Mesenteric fat pad (tissue), 1 donor: ENCODE results near the gene GMDS. TPM values are rescaled to one million over a fixed set of nuclear protein-coding genes. Genes with fewer than 3 reads are reported as not detected.

Source experiments
- DNase-seq: peaks from one replicate; pipeline ENCODE4 v3.0.0-alpha.2; 2020; ENCODE audit warnings: low spot score
- total RNA-seq: library from RNA; stranded (reverse); fragmentation: NEBNext Ultra II Directional; extraction: Animal tissue kit (Norgen Biotek cat#: 25700); gene quantifications from one replicate; pipeline ENCODE4 v1.2.1, GENCODE V29; 2021
- donor health status: DM: yes; HTN: yes; CAD: no.

GMDS gene
- total RNA-seq, 1 donor from 2014 or later, result 10.3 TPM

DNA sequence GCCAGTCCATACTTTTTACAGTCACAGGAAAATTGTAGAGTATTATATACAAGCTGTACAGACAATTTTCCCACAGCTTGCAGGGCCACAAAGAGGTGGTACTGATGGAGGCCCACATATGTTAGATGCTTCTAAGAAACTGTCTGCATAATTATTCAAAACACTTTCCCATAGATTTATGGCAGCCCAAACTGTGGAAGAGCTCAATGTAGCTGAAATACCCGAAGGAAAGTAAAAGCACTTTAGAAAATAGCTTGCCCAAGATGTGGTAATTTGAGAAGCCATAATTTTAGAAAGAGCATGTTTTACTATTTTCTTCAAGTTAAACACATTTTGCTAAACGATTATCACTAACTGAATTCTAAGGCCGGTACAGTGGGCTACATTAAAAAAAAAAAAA, 36.9 kb downstream of the GMDS start:
- DNase-seq, result no peak

DNA sequence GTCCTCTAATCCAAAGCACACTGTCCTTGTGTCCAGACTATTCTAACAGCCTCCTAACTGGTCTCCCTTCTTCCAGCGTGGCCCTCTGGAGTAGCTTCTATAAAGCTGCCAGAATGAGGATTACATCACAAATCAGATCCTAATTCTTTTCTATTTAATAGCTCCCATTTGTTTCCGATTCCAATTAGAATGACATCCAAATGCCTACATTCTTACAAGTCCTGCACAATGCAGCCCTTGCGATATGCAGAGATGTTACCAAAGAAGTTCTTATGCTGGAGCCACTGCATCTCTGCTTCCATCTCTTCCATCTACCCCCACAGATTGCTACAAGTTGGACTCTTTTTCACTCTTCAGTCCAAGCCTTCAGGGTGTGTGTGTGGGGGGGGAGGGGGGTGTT, 40.0 kb downstream of the GMDS start:
- no peak for DNase-seq

DNA sequence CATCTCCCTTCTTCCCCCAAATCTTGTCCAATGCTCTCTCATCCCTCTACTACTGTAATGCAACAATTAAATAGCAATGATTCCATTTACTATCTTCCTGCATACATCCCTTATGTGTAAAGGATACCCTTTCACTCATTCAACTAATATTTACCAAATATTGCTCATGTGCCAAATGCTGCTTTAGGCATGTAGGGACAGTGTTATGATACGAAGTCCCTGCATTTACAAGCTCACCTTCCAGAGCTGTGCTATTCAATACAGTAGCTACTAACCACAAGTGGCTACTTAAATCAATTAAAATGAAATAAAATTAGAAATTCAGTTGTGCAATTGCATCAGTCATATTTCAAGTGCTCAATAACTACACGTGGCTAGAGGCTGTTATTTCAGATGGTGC, 41.1 kb downstream of the GMDS start:
- no peak for DNase-seq

DNA sequence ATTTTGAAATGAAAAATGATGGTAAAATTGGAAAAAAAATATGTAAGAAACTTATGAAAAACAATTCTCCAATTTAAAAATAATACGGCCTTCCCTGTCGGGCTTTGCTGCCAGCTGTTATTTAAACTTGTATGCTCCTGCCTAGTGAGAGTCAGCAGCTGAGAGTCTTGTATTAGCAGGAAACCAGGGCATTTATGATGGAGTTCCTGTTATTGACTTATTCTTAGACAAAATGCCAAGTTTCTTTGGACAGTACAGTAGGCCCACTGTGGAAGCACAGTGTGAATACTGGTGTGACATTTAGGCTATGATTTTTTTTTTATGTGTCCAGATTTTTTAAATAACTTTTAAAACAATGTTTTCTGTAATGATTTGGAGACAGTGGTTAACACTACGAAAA, 42.1 kb downstream of the GMDS start:
- DNase-seq, result no peak

DNA sequence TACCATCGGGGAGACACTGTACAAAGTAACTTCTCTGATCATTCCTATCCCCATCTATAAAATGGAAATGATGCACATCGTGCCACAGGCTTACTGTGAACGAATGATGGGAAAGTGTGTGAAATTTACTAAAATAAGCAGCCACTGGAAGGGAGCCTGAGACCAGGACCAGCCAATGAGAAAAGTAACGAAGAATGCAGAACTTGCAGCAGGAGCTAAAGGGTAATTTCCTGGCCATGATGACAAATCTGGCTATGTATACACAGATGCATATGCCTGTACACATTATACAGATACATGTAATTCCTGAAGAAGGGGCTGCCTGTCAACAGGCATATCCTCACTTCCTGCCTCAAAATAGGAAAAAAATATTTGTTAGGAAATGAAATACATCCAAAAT, 47.4 kb downstream of the GMDS start:
- no peak for DNase-seq

DNA sequence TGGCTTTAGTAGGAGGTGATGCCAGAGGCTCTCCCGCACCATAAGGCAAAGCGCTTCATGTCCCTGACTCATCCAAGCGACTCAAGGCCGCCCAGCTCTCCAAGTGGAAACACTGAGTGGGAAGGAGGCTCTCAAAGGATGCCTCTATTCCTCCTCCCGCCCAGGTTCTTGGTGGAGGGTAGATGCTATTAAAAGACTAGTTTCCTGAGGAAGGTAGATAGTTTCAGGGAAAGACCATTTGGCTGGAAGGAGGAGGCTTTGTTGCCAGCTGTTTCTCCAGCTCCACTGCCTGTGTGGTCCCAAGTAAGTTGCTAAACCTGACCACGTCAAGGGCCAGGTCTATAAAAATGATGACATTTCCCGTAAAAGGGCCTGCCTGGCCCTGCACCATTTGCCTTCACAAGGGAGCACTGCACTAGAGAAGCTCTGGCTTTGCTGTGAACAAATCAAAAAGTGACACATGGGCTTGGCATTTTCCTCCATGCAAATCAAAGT, 48.2 kb downstream of the GMDS start:
- no peak for DNase-seq

DNA sequence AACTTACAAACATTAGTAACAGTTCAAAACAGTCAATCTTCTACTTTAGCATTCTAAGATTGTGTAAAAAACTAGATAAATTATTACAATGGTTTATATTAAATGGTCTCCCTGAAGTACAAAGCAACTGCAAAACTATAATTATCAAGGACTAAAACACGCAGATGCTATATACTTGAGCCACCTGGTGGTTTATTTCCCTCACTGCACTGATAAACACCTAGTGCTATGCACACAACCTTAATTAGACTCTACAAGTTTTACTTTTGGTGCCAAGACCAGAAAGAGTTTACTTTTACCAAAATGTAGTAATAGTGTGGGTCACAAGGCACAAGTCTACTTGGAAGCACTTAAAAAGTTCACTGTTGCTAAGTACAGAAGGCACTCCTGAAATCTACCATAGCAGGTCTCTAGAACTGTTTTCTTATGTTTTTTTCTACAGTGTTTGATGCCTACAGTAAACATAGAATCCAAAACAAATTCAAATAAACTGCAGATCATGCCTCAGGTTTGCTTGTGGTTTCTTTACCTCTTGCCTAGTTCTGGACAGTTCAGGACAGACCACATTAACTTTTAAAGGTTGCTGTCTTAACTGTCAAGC, 49.2 kb downstream of the GMDS start:
- no peak for DNase-seq

DNA sequence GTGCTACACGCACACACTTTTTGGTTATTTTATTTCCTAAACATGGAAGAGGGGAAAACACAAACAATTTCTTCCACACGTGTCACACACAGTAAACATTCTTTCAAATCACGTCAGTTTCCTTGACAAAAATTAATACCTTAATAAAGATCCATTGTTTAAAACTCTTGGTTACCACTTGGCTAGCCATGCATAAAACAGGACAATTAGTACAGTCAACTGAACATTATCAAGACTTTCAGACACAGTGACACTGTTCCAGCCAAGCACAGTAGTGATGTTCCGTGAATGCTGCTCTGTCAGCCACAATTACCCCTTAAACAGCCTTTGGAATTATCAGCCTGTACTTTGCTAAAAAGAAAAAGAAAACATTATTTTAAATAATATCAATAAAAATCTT, 50.8 kb downstream of the GMDS start:
- no peak for DNase-seq

DNA sequence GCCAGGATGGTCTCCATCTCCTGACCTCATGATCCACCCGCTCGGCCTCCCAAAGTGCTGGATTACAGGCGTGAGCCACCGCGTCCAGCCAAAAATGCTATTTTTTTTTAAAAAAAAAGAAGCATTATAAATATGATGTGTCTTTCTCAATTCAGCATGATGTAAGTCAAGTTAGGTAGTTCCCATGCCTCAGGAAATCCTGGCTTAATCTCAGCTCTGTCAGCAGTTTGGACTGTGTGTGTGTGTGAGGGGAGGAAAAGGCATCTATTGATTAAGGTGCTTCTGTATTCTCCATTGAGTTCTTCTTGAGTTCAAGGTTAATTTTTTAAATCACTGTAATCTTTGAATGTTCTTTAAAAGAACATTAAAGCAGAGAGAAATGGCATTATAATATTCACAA, 51.5 kb downstream of the GMDS start:
- DNase-seq, result no peak

DNA sequence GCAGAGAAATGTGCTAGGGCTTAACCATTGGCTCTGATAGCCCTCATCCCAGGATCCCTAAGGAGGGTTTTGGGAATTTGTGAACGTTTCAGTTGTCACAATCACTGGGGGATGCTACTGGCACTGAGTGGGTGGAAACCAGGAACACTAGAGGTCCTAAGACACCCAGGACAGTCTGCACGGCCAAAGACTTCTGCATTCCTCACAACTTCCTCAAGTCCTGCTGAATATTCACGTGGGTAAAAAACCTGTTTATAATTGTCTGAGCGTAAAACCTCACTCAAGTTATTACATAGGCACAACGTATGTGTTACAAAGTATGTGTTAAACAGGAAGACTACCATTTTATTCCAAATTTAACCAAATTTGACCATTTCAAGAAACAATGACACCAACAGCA, 52.4 kb downstream of the GMDS start:
- no peak for DNase-seq

DNA sequence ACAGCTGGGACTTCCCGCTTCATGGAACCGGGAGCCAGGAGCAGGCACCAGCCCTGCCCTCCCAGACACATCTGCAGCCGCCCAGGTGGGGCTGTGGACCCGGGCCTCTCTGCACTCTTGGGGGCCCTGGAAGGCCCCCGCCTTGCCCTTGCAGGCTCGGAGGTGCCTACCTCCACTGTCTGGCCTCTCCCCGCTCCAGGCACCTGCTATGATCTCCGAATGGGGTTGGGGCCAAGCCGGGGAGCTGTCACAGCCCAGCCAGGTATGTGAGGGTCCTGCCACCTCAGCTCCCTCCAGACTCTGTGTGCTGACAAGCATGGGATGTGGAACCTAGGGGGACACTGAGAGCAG, 54.0 kb downstream of the GMDS start:
- DNase-seq, result no peak

DNA sequence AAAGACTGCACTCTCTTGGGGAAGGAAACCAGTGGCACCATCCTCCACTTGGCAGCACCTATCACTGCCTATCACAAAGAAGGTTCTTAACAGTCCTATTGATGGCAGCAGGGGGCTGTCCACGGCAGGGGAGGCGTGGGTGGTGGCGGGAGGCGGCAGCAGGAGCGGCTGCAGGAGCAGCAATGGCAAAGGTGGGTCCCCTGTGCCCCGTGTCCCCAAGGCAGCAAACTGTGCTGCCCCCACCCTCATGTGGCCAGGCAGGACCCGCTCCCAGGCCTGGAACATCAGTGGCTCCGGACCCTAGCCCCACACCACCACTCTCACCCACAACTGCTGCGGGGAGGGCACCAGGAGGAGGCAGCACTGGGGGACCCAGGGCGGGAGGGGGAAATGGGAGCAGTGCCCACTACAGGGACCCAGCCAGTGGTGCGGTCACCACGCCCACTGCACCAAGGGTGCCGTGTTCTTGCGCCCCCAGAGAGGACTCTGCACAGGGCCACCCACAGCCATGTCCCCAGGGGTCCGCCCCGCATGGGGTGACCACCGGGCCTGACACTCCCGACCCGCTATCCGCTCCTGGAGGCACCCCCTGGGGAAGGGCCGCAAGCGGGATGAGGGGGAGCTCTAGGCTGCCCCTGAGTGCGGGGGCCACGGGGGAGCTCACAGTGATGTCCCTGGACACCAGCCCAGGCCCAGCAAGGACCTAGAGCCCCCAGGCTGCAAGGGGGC, 54.6 kb downstream of the GMDS start:
- DNase-seq, result no peak

DNA sequence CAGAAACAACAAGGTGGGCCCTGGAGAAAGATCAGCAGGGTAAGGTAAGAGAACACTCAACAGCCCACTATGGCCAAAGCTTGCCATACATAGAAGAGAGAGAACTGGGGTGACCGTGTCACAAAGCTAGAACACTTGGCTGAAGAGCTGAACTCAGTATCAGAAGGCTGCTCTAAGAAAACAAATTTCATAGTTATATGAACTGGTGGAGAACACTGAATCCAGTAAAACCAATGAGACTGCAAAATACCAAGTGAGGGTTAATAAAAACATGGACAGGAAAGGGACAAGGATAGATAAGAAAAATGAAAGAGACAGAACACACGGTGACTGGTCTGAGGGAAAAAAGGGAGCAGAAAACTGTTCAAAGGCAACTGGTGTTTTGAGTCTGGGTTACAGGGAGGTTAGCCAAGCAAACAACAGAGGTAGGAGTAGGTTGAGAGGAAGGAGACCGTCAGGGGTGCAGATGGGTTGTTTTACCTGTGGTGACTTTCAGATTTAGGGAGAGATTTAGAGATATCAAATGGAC, 56.5 kb downstream of the GMDS start:
- DNase-seq, result no peak

DNA sequence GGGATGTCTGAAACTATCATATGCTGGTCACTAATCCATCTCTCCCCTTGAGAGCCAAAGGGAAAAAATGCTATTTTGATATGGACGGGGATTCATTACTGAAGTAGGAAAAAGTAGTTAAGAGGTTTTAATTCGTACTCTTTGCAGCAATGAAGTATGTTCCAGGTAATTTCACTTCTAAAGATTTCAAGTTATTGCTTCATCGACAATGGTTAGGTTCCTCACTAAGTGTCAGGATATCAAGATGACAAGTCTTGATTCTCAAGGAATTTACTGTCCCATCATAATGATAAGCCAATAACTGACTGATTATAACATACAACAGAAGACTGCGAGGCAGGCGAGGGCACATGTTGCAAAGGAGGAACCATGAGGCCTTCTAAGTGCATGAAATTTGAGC, 57.0 kb downstream of the GMDS start:
- no peak for DNase-seq

DNA sequence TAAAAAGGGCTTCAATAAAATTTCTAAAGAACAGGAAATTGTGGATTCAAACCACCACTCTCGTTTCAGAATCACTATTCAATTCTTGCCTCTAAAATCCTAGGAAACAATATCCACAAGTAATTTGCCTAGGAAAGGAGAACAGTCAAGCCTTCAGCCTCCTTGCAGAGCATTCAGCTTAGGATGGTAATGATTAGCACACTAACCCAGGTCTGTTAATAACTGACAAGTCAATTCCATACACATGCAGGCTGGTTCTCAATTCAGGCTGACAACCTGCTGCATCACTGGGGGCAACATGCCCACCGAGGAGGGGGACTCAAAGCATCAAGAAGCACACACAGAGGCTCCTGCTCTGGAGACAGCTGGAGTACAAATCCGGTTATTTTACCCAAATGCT, 57.6 kb downstream of the GMDS start:
- DNase-seq, result no peak

DNA sequence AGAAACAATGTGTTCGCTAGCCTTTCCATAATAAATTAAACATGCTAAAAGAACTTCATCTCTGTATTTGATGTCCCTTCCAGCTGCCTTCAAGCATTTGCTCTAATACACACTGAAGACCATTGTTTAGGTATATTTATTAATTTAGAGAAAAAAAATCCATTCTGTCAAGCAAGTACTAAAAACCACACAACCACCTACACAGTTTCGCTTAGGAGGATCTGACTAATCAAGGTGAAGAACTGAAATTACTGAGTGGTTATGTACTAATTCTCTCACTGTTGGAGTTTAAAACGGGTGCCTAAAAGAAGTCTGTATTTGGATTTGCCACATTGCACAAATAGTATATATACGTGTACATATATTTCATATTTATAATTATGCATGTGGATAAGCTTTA, 58.9 kb downstream of the GMDS start:
- no peak for DNase-seq

DNA sequence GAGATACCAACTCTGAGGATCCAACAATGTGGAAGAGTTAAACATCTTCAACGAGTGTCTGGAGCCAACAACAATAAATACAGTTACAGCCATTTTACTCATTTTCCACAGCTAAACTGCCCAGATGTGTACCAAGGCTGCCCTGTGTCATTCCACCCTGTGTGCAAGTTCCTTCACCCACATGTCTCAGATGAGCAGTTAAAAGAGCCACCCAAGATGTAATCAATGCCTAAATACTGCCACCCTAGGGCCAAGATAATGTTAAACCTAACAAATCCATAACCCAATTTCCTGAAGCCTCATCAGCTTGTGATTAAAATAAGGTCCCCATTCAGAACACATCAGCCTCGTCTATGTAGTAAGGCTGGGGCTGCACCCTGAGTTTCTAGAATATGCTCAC, 59.9 kb downstream of the GMDS start:
- no peak for DNase-seq

DNA sequence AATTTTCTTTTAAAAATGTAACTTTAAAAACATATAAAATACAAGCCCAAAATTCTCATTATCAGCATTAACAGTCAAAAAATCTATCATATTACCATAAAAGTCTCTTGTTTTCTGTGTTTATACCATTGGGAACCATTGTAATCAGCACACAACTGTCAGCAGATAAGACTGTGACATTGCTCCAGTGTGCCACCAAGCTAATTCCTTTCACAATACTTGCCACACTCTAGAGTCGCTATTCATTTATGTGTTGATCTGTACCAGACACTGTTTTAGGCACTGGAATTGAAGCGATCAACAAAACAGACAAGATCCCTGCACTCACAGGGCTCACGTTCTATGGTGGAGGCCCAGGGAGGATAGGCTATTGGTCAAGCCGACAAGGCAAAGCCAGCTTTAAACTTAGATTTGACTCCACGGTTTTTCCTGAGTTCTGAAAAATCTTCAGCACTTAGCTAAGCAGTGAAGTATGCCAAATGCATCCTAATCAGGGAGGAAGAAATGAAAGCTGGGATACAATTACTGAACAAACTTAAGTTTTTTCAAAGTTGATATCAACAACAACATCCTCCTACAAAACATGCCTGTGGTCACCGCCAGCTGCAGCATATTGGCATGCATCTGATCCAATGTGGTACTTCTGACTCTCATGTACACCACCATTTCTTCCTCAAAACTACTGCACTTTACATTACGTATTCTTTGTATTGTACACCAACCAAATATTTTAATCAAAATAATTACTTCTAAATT, 60.5 kb downstream of the GMDS start:
- no peak for DNase-seq

DNA sequence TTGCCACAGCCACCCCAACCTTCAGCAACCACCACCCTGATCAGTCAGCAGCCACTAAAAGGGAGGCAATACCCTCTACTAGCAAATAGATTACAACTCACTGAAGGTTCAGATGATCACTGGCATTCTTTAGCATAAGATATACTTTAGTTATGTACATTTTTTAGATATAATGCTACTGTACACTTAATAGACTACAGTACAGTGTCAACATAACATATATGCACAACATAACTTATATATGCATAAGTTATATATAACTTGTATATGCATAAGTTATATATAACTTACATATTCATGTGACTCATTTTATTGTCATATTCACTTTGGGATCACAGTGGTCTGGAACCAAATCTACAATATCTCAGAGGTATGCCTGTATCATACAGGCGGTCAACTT, 61.7 kb downstream of the GMDS start:
- DNase-seq, result no peak

DNA sequence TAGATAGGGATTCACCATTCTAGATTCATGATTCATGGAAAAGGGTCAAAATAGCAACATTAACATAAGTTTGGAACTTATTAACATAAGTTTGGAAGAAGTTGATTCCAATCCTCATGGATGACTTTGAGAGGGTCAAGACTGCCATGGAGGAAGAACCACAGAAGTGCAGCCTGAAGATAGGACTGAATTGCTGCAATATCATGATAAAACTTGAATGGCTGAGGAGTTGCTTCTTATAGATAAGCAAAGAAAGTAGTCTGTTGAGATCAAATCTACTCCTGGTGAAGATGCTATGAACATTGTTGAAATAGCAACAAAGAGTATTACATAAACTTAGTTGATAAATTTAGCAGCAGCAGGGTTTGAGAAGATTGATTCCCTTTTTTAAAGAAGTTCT, 62.2 kb downstream of the GMDS start:
- no peak for DNase-seq

DNA sequence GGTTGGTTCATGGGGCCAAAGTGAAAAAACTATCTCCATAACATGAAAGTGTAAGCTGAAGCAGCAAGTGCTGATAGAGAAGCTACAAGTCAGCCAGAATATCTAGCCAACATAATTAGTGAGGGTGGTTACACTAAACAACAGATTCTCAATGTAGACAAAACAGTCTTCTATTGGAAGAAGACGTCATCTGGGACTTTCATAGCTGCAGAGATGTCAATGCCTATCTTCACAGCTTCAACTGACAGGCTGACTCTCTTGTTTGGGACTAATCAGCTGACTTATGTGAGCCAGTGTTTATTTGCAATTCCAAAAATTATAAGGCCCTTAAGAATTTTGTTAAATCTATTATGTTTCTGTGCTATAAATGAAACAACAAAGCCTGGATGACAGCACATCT, 63.2 kb downstream of the GMDS start:
- no peak for DNase-seq

DNA sequence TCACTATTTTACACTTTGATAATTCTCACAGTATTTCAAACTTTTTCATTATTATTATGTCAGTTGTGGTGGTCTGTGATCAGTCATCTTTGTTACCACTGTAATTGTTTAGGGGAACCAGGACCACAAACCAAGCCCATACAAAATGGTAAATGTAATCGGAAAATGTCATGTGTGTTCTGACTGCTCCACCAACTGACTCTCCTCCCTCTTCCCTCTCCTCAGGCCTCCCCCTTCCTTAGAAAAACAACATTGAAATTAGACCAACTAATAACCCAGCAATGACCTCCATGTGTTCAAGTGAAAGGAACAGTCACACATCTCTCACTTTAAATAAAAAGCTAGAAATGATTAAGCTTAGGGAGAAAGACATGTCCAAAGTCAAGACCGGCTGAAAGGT, 63.8 kb downstream of the GMDS start:
- DNase-seq, result no peak
